Activated CD4-positive, alpha-beta T cell treated with anti-CD3 and anti-CD28 coated beads for 24 hours (primary cell): ENCODE data around the gene HS3ST5.

Source experiments
- DNase-seq, 2 donors: peaks; one replicate each; pipeline ENCODE4 v3.0.0-alpha.2; 2020; ENCODE audit warnings: low read depth in 2 of 2

HS3ST5 gene

GRCh38 chr6:114342826-114343781, at the start of gene HS3ST5:
Gene HS3ST5 (minus strand): TSS chr6:114343023. CDS start chr6:114062845, 280,178 bp downstream.
- no peak for DNase-seq

- no peak for DNase-seq
These were observed 47.4 kb upstream of the HS3ST5 start for GRCh38 chr6:114390176-114390575.

GRCh38 chr6:114389111-114389510, 46.3 kb upstream of the HS3ST5 start:
- no peak for DNase-seq

GRCh38 chr6:114382406-114382805, 39.6 kb upstream of the HS3ST5 start:
- no peak for DNase-seq

GRCh38 chr6:114377881-114378280, 35.1 kb upstream of the HS3ST5 start:
- DNase-seq, result no peak

GRCh38 chr6:114376611-114377175, 33.9 kb upstream of the HS3ST5 start:
- no peak for DNase-seq

GRCh38 chr6:114375541-114376192, 32.8 kb upstream of the HS3ST5 start:
- no peak for DNase-seq

- no peak for DNase-seq
These were observed 24.6 kb upstream of the HS3ST5 start for GRCh38 chr6:114367315-114367961.

GRCh38 chr6:114366899-114367298, 24.1 kb upstream of the HS3ST5 start:
- DNase-seq, result no peak

- DNase-seq, result no peak
These were observed 21.5 kb upstream of the HS3ST5 start for GRCh38 chr6:114364301-114364700.

- DNase-seq, result no peak
These were observed 20.1 kb upstream of the HS3ST5 start for GRCh38 chr6:114362957-114363356.

- DNase-seq, result no peak
These were observed 19.6 kb upstream of the HS3ST5 start for GRCh38 chr6:114362396-114362795.

GRCh38 chr6:114361036-114361435, 18.2 kb upstream of the HS3ST5 start:
- DNase-seq, result no peak

- no peak for DNase-seq
These were observed 12.5 kb upstream of the HS3ST5 start for GRCh38 chr6:114355300-114355699.

- no peak for DNase-seq
These were observed 11.7 kb upstream of the HS3ST5 start for GRCh38 chr6:114354482-114354881.

- no peak for DNase-seq
These were observed 3.6 kb upstream of the HS3ST5 start for GRCh38 chr6:114346451-114346850.

- DNase-seq, result no peak
These were observed 2.1 kb upstream of the HS3ST5 start for GRCh38 chr6:114344971-114345275.

GRCh38 chr6:114344246-114344970, 1.6 kb upstream of the HS3ST5 start:
- DNase-seq, result no peak

GRCh38 chr6:114343782-114344144, 940 bp upstream of the HS3ST5 start:
- no peak for DNase-seq

- no peak for DNase-seq
These were observed 567 bp downstream of the HS3ST5 start for GRCh38 chr6:114342086-114342825.

GRCh38 chr6:114339706-114340105, 3.1 kb downstream of the HS3ST5 start:
- no peak for DNase-seq
